Activated T-cell treated with anti-CD3 and anti-CD28 coated beads for 4 hours (primary cell): Measurements from ENCODE around the gene ZNF746.
"Not testable (repeated sequence)": the region's sequence is repeated elsewhere in the genome, so short reads cannot be mapped to it uniquely, and the experiment has no call there.

Experiments
- DNase-seq: peaks from one replicate; pipeline ENCODE4 v3.0.0-alpha.2; 2020

Gene ZNF746

DNA sequence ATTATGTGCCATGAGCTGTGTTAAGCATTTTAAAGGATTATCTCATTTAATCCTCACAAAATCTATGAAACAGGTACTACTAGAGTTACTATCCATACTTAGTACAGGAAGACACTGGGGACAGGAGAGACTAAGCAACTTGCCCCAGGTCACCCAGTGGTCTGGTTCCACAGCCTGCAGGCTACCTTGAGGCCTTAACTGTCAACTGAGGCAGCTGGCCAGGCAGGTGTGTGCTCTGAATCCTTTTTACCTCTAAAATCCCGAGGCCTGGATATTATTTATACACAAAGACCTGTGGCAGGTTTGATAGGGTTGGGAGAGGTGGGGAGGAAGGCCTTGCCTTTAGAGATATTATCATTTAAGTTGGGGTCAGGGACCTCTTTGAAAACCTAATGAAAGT lies 39.8 kb downstream of the ZNF746 start:
- no peak for DNase-seq

- DNase-seq, result no peak
Measured at GRCh38 chr7:149456506-149457421, 40.8 kb downstream of the ZNF746 start.

GRCh38 chr7:149455175-149455950 lies 42.2 kb downstream of the ZNF746 start:
- no peak for DNase-seq

DNA sequence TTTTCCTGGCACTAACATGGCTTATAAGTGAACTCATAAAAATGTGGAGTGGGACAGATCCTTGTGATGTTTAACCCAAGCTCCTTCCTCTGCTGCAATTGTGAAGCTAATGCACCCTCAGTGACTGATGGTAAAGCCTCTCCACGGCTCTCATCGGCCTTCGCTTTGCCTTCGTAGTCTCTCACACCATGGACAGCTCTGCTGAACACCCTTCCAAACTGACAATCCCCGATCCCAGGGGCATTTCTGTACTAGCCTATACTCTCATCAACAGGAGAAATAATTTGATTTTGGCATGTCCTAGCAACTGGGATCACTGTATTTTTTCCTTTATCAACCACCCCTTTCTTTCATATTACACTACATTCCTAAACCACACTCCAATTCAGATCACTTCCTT lies 42.9 kb downstream of the ZNF746 start:
- no peak for DNase-seq

DNA sequence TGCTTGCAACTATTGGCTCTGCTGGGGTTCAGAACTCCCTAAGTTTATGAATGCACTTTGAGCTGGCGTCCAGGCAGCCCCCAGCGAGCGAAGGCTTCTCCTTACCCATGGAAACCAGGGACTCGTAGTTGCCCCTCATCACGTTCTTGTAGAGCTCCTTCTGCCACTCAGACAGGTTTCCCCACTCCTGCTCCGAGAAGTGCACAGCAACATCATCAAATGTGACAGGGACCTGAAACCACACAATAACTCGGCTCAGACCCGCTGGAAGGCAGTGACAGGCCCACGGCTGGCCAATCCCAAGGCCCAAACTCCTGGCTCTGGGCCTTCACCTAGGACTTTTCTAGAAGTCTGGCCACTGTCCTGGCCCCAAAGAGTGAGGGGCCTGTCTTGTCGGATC lies 43.6 kb downstream of the ZNF746 start:
- DNase-seq, result no peak

GRCh38 chr7:149450821-149451220 lies 46.8 kb downstream of the ZNF746 start:
- no peak for DNase-seq

DNA sequence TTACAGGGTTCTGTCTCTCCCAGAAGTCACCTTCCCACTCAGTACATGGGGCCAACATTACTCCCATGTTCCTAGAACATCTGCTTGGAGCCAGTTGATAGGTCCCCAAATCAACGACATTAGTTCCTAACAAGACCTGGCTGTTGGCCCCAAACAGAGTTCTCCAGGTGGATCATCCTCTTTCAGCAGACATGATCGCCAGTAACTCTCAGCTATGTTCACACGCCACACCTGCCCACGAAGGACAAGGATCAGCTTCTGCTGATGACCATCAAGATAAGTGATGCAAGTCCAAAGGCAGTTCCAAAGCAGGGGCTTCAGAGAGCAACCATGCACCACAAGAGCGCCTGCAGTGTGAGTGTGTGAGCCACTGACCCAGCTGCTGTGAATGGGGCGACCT lies 47.7 kb downstream of the ZNF746 start:
- DNase-seq, result no peak

DNA sequence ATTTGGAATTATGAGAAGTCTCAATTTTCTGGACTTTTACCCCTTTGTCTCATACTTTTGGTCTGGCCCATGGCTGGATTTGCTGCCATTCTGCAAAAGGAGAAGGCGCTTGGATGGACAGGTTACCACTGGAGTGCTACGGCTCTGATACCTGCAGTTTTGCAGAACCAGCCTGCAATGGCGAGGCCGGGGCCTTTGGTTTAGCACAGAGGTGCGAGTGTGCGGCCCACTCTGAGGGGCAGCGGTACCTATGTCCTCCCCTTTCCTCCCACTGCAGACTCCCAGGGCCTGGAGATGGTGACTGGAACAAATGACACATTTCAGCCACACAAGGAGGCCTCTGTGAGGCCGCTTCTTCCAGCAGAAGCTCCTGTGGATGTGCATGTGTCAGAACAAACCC lies 48.6 kb downstream of the ZNF746 start:
- DNase-seq, result no peak

DNA sequence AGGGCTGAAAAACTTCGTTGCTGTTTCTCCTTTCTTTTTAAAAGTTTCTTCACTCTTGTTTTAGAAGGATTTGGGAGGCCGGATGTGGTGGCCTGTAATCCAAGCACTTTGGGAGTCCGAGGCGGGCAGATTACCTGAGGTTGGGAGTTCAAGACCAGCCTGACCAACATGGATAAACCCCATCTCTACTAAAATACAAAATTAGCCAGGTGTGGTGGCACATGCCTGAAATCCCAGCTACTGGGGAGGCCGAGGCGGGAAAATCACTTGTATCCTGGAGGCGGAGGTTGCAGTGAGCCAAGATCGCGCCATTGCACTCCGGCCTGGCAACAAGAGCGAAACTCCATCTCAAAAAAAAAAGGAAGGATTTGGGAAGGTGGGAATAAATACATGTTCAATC lies 51.6 kb downstream of the ZNF746 start:
- not testable (repeated sequence) for DNase-seq

- DNase-seq, result no peak
Measured at GRCh38 chr7:149444287-149444686, 53.3 kb downstream of the ZNF746 start.

DNA sequence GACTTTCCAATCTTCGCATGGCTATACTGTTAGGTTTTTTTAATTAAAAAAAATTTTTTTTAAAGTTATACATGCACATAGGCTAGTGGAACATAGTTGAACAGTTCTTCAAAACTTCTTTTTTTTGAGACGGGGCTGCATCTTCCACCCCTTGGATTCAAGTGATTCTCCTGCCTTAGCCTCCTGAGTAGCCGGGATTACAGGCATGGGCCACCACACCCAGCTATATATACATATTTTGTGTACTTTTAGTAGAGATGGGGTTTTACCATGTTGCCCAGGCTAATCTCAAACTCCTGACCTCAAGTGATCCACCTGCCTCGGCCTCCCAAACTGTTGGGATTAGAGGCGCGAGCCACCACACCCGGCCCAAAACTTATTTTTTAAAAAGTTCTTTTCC lies 54.1 kb downstream of the ZNF746 start:
- DNase-seq, result no peak

DNA sequence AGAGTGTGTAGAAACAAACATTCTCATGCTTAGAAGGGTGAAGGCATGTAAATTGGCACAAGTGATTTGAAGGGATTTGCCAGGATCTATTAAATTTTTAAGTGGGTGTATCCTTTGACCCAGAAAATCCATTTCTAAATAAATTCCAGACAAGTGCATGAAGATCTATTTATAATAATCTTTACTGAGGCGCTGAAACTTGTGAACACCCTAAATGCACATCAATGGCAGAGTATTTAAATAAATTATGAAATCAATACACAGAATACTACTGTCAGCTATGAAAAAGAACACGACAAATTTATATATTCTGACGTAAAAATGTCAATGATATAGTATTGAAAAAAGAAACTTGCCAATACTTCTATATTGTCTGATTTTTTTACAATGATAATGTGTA lies 54.7 kb downstream of the ZNF746 start:
- no peak for DNase-seq

DNA sequence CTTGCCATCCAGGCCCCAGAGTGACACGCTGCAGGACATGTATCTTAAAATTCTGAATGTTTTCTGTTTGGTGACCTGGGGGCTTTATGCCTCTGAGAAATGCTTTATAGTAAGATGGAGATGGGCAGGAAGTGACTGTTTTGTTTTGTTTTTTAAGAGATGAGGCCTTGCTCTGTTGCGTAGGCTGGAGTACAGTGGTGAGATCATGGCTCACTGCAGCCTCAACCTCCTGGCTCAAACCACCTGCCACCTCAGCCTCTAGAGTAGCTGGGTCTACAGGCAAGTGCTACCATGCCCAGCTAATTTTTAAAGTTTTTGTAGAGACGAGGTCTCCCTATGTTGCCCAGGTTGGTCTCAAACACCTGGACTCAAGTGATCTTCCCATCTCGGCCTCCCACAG lies 57.4 kb downstream of the ZNF746 start:
- DNase-seq, result no peak

- DNase-seq, result no peak
Measured at GRCh38 chr7:149436358-149436757, 61.3 kb downstream of the ZNF746 start.

GRCh38 chr7:149433124-149433523 lies 64.5 kb downstream of the ZNF746 start:
- DNase-seq, result no peak

- no peak for DNase-seq
Measured at GRCh38 chr7:149432121-149432691, 65.4 kb downstream of the ZNF746 start.

GRCh38 chr7:149431486-149432120 lies 66.0 kb downstream of the ZNF746 start:
- DNase-seq, result no peak

GRCh38 chr7:149430192-149430591 lies 67.4 kb downstream of the ZNF746 start:
- no peak for DNase-seq

- DNase-seq, result no peak
Measured at GRCh38 chr7:149427893-149428292, 69.7 kb downstream of the ZNF746 start.

- DNase-seq, result no peak
Measured at GRCh38 chr7:149427096-149427680, 70.4 kb downstream of the ZNF746 start.

GRCh38 chr7:149423449-149424110 lies 74.0 kb downstream of the ZNF746 start:
- DNase-seq, result no peak

- peak; percentile 21 for DNase-seq
Measured at GRCh38 chr7:149422914-149423301, 74.7 kb downstream of the ZNF746 start.
